GM21528 (cell line): ENCODE results near the gene ZNF771.

Source experiments
- ATAC-seq: cut with Tn5 transposase; IDR thresholded peaks from one replicate; pipeline ENCODE4 v1.9.1; 2021; ENCODE audit warnings: mild to moderate bottlenecking, moderate library complexity; ENCODE audit not compliant: unreplicated experiment, low FRiP score

The ZNF771 gene

GRCh38 chr16:30407102-30407803, at the start of gene ZNF771:
TSS of gene ZNF771 (plus strand) at chr16:30407606. CDS start at chr16:30408054, 448 bp downstream.
- ATAC-seq = peak; percentile 69

GRCh38 chr16:30357715-30358576, 49.5 kb upstream of the ZNF771 start:
- no peak for ATAC-seq

- ATAC-seq = no peak
Observed at GRCh38 chr16:30358577-30358936, 48.8 kb upstream of the ZNF771 start.

- ATAC-seq = no peak
Observed at GRCh38 chr16:30358990-30359870, 48.2 kb upstream of the ZNF771 start.

- ATAC-seq = no peak
Observed at GRCh38 chr16:30359871-30360170, 47.6 kb upstream of the ZNF771 start.

GRCh38 chr16:30361180-30361579, 46.2 kb upstream of the ZNF771 start:
- ATAC-seq = no peak

- ATAC-seq = no peak
Observed at GRCh38 chr16:30365200-30365599, 42.2 kb upstream of the ZNF771 start.

GRCh38 chr16:30366511-30366910, 40.9 kb upstream of the ZNF771 start:
- no peak for ATAC-seq

GRCh38 chr16:30367349-30368009, 39.9 kb upstream of the ZNF771 start:
- ATAC-seq = no peak

- no peak for ATAC-seq
Observed at GRCh38 chr16:30368122-30368791, 39.1 kb upstream of the ZNF771 start.

- no peak for ATAC-seq
Observed at GRCh38 chr16:30368792-30369090, 38.7 kb upstream of the ZNF771 start.

GRCh38 chr16:30369091-30369937, 38.1 kb upstream of the ZNF771 start:
- no peak for ATAC-seq

GRCh38 chr16:30369938-30370455, 37.4 kb upstream of the ZNF771 start:
- ATAC-seq = peak; percentile 7

- peak; percentile 69 for ATAC-seq
Observed at GRCh38 chr16:30370456-30371247, 36.8 kb upstream of the ZNF771 start, which contains the start of gene TBC1D10B. TSS of gene TBC1D10B (minus strand) at chr16:30370494. CDS start at chr16:30370183, 311 bp downstream.

GRCh38 chr16:30371248-30371816, 36.1 kb upstream of the ZNF771 start:
- ATAC-seq = no peak

- ATAC-seq = no peak
Observed at GRCh38 chr16:30372038-30372712, 35.2 kb upstream of the ZNF771 start.

GRCh38 chr16:30372725-30373124, 34.7 kb upstream of the ZNF771 start:
- no peak for ATAC-seq
